Lung (tissue), 12 donors: ENCODE data around the gene HYI. TPM values are rescaled to one million over a fixed set of nuclear protein-coding genes. Genes with fewer than 3 reads are reported as not detected.

Experiments used
- ATAC-seq: fragments of 200-7000 bp; cut with Tn5 transposase; one replicate; pipeline ENCODE4 v1.9.1; 2020; ENCODE audit warnings: moderate number of reproducible peaks; ENCODE audit not compliant: insufficient read depth, low FRiP score
- DNase-seq, 3 donors: peaks; one replicate each; pipeline ENCODE4 v3.0.0-alpha.2; 2013 to 2017
- H3K27ac ChIP-seq, 2 donors: one replicate each; pipeline ENCODE4 v1.5.1; 2013; ENCODE audit warnings: mild to moderate bottlenecking in 2 of 2, moderate library complexity in 2 of 2, control low read depth in 1 of 2, inconsistent platforms in 1 of 2, low read depth in 1 of 2, low read length in 1 of 2
- H3K27me3 ChIP-seq, 3 donors: one replicate each; pipeline ENCODE4 v1.5.1; 2013; ENCODE audit warnings: low read length in 2 of 3; ENCODE audit not compliant: control insufficient read depth in 3 of 3, insufficient read depth in 3 of 3
- H3K36me3 ChIP-seq, 4 donors: one replicate each; pipeline ENCODE4 v1.5.1; 2013; ENCODE audit warnings: low read length in 4 of 4, mild to moderate bottlenecking in 1 of 4, moderate library complexity in 1 of 4; ENCODE audit not compliant: control insufficient read depth in 4 of 4, insufficient read depth in 4 of 4
- H3K4me1 ChIP-seq, 5 donors: one replicate each; pipeline ENCODE4 v1.5.1; 2013; ENCODE audit warnings: low read length in 5 of 5, mild to moderate bottlenecking in 2 of 5, moderate library complexity in 1 of 5; ENCODE audit not compliant: control insufficient read depth in 5 of 5, insufficient read depth in 5 of 5
- H3K4me3 ChIP-seq: one replicate; pipeline ENCODE4 v1.5.1; 2013; ENCODE audit warnings: mild to moderate bottlenecking, control low read depth, moderate library complexity
- H3K9ac ChIP-seq, 2 donors: one replicate each; pipeline ENCODE4 v1.5.1; 2013; ENCODE audit warnings: low read length in 2 of 2, control low read depth in 1 of 2; ENCODE audit not compliant: insufficient read depth in 1 of 2
- H3K9me3 ChIP-seq, 4 donors: one replicate each; pipeline ENCODE4 v1.5.1; 2013; ENCODE audit warnings: low read length in 3 of 4, mild to moderate bottlenecking in 1 of 4, moderate library complexity in 1 of 4; ENCODE audit not compliant: control insufficient read depth in 4 of 4, insufficient read depth in 3 of 4
- WGBS, 2 donors: extraction: QIAGEN DNeasy Blood & Tissue Kit; methylation state at CpG; one replicate each; pipeline ENCODE4 v1.1.7; 2013; 5-methylcytosine and 5-hydroxymethylcytosine counted together
- polyA plus RNA-seq, 2 donors: library from polyadenylated mRNA; stranded (reverse); fragments of 200-250 nt; gene quantifications; one replicate each; pipeline ENCODE4 v1.2.1, GENCODE V29; 2013
- total RNA-seq, 2 donors: library from RNA; depleted of rRNA in 1 of 2; stranded (reverse); fragments of >200 nt in 1 of 2; gene quantifications; one replicate each; pipeline ENCODE4 v1.2.1, GENCODE V29; 2014 to 2021
- TF ChIP-seq, protein P1 (sequence below): IDR thresholded peaks from 2 replicates; pipeline ENCODE4 v1.5.1; 2012; ENCODE audit warnings: mild to moderate bottlenecking; ENCODE audit errors: control extremely low read depth, extremely low read depth
- donor health status: control.
- donor health status: control.
- donor health status: Bipolar disorder and iron deficiency.
- donor health status: healthy.
- donor health status: DM: yes; HTN: yes; CAD: no.

HYI gene
- total and polyA plus RNA-seq, 4 donors: 35.8 to 103 (median 69.4) TPM

DNA sequence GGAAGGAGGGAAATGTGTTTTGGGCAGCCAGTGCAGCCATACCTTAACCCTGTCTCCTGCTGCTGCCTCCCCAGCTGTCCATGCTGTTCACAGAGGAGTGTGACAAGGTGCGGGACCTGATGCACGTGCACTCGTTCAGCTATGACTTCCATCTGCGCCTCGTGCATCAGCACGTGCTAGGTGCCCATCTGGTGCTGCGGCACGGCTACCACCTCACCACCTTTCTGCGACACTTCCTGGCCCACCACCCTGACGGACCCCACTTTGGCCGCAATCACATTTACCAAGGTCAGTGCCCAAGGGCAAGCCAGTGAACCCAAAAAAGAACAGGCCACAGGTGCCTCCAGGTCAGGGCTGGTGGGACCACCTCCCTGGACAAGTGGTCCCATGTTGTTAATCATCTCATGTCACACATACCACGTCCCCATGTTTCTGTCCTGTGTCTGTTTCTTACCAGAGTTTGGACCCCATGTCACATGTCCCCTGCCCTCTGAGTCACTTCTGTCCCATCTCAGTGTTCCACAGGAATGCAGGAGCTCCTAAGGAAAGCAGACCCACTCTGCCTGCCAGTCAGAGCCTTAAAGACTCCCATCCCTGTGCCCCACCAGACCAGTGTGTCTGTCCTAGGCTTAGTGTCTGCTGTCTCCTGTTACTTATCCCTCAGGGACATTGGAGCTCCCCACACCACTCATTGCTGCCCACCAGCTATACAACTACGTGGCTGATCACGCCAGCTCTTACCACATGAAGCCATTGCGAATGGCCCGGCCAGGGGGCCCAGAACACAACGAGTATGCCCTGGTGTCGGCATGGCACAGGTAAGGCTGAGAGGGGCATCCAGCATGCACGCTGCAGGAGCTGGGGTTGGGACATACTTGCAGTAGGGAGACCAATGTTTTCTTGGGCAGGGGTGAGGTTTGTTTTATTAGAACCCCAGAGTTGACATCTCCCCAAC is 6.6 kb downstream of the HYI start:
- ATAC-seq (no peak), DNase-seq (peak in 1 of 3 donors; percentile 10)
- TF ChIP-seq, protein P1, sequence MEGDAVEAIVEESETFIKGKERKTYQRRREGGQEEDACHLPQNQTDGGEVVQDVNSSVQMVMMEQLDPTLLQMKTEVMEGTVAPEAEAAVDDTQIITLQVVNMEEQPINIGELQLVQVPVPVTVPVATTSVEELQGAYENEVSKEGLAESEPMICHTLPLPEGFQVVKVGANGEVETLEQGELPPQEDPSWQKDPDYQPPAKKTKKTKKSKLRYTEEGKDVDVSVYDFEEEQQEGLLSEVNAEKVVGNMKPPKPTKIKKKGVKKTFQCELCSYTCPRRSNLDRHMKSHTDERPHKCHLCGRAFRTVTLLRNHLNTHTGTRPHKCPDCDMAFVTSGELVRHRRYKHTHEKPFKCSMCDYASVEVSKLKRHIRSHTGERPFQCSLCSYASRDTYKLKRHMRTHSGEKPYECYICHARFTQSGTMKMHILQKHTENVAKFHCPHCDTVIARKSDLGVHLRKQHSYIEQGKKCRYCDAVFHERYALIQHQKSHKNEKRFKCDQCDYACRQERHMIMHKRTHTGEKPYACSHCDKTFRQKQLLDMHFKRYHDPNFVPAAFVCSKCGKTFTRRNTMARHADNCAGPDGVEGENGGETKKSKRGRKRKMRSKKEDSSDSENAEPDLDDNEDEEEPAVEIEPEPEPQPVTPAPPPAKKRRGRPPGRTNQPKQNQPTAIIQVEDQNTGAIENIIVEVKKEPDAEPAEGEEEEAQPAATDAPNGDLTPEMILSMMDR: no peak
- H3K27me3 ChIP-seq: no peaks in the 10 kb centered on the region
- H3K4me3 ChIP-seq: no peak overlapping the region
- peaks cover 10 to 91% (median 56%) of the 10 kb centered on the region in 4 donors for H3K36me3 ChIP-seq
- no peaks in the 10 kb centered on the region for H3K9me3 ChIP-seq
- no peak overlapping the region for H3K27ac ChIP-seq
- WGBS, 2 donors: 94 to 96% methylated on average over 19 of the region's 19 CpGs
- peaks cover 0 to 8% (median 0%) of the 10 kb centered on the region in 5 donors for H3K4me1 ChIP-seq
- no peak overlapping the region for H3K9ac ChIP-seq

DNA sequence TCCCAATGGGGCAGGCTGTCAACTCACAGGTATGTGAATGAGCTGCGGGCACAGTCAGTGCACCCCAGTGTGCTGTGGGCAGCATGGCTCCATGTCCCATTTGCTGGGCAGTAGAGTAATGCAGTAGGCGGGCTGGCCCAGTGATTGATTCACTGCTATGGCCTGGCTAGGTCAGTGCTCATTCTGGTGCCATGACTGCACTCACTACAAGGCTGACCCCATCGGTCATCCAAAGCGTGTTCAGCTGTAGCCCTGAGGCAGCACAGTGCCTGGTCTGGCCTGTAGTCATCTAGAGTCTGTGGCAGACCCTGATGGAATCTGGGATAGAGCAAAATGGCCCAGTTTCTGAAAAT is 7.4 kb downstream of the HYI start:
- ATAC-seq (no peak), DNase-seq (peak in 1 of 3 donors; percentile 1)
- TF ChIP-seq, protein P1: no peak
- H3K9ac ChIP-seq: no peak overlapping the region
- no peak overlapping the region for H3K4me3 ChIP-seq
- H3K36me3 ChIP-seq: peaks cover 10 to 92% (median 53%) of the 10 kb centered on the region in 4 donors
- no peak overlapping the region for H3K27ac ChIP-seq
- no peaks in the 10 kb centered on the region for H3K9me3 ChIP-seq
- WGBS, 2 donors: 96 to 100% methylated on average over 4 of the region's 4 CpGs
- peaks cover 0 to 8% (median 0%) of the 10 kb centered on the region in 5 donors for H3K4me1 ChIP-seq
- H3K27me3 ChIP-seq: no peaks in the 10 kb centered on the region

DNA sequence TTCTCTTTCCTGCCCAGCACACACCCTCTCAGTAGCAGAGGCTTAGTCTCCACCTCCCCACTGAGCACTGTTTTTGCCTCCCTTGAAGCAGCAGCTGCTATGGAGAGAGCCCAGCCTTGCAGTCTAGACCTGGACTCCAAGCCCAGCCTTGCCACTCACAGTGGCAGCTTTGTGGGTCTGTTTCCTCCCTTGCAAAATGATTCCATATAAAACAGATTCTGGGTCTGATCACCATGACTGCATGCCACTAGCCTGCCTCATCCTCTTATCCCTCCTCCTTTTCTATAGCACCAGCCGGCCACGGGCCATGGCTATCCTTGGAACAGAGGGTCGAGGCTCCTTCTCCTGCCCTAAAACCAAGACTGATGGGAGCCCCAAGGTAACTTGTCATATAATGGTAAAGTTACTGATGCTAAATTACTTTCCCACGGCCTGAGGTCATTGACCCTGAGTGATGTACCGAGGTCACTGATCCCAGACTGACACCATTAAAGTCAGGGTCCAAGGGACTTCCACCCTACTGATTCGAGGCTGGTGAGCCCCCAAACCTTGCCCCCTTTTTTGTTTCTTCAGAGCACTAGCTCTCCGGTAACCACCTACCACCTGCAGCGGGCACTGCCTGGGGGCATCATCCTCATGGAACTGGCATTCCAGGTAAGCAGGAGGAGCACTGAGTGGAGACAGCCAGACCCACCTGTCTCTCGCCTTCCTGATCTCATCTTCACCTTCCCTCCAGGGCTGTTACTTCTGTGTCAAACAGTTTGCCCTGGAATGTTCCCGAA is 7.9 kb downstream of the HYI start:
- peaks cover 0 to 8% (median 0%) of the 10 kb centered on the region in 5 donors for H3K4me1 ChIP-seq
- H3K4me3 ChIP-seq: no peak overlapping the region
- ATAC-seq (no peak), DNase-seq (peak in 1 of 3 donors; percentile 9)
- no peak overlapping the region for H3K27ac ChIP-seq
- peaks cover 8 to 90% (median 55%) of the 10 kb centered on the region in 4 donors for H3K36me3 ChIP-seq
- H3K9me3 ChIP-seq: no peaks in the 10 kb centered on the region
- TF ChIP-seq, protein P1: no peak
- no peaks in the 10 kb centered on the region for H3K27me3 ChIP-seq
- H3K9ac ChIP-seq: no peak overlapping the region
- 93 to 96% methylated on average over 10 of the region's 10 CpGs for WGBS, 2 donors
